ENCODE results near the gene CCDC194.
"Not testable (repeated sequence)": the region's sequence is repeated elsewhere in the genome, so short reads cannot be mapped to it uniquely, and the experiment has no call there.

The CCDC194 gene

DNA sequence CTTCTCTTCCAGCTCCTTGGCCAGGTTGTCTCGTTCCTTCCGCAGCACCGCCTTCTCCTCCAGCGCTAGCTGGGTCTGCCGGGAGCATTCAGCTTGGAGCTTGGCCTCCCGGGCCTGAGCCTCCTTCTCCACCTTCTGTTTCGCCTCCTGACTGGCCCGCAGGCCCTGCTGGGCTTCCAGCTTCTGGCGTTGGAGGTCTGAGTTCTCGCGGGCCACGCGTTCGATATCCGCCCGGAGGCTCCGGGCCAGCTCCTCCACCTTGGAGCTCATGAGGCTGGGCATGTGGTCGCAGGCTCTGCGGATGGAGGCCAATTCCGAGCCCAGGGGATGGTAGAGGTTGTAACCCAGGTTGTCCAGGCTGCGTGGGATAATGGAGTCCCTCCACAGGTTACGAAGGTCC is 28.6 kb downstream of the CCDC194 start:
- no peak for DNase-seq

DNA sequence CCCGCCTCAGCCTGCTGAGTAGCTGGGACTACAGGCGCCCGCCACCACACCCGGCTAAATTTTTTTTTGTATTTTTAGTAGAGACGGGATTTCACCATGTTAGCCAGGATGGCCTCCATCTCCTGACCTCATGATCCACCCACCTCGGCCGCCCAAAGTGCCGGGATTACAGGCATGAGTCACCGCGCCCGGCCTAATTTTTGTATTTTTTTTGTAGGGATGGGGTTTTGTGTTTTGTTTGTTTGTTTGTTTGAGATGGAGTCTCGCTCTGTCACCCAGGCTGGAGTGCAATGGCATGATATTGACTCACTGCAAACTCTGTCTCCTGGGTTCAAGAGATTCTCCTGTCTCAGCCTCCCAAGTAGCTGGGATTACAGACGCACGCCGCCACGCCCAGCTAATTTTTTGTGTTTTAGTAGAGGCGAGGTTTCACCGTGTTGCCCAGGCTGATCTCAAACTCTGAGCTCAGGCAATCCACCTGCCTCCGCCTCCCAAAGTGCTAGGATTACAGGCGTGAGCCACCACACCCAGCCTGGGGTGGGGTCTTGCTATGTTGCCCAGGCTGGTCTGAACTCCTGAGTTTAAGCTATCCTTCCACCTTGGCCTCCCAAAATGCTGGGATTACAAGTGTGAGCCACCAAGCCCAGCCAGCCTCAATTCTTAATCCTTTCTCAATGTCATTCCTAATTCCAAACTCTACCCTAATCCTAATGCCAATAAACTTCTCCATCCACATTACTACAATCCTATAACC is 30.0 kb downstream of the CCDC194 start:
- not testable (repeated sequence) for DNase-seq

DNA sequence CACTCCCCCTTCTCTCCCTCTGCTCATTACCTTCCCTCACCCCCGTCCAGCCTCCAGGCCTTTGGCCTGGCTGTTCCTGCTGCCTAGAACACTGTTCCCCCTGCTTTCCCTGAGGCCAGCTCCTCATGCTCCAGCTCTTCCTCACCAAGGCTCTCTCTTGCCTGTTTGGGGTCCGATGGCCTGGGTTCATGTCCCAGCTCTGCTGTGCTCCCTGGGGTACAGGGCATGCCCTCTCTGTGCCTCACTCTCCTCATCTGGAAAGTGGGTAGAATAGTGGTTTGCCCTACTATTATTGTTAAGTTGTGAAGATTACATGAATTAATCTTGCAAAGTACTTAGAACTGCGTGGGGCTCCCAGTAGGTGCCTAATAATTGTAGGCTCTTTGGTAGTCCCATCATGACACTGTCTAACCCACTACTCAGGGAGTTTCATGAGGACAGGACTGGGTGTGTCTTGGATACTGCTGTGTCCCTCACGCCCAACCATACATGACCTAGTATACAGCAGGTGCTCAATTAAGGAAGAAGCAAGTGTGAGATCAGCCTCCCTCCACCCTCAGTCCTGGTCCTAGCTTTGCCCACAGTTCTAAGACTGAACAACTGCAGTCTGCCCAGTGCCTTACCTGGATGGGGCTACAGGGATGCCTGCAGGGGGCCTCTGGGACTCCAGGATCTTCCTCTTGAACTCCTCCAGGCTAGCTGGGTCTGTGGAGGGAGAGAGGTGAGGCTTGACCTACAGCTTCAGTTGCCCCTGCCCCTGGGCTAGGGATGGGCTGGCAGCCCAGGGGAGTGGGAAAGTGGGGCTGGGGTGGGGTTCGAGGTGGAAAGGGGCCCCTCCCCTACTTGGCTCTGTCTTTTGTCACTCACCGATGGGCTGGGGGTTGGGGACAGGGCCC is 33.8 kb downstream of the CCDC194 start:
- DNase-seq, result no peak

DNA sequence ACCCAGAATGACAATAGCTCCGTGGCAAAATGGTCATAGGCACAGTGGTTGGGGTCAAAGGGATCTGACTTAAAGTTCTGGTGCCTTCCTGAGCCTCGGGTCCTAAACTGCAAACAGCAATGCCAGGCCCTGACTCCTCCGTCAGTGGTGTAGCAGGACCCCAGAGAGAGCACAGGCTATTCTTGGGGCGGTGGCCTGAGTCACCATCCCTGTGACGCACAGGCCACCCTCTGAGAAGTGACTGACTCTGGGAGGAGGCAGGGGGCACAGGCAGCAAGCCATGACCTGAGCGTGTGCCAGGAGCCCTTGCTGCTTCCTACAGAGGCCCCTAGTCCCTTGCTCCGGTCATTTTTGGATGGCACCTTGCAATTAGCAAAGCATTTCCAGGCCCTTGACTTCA is 35.6 kb downstream of the CCDC194 start:
- no peak for DNase-seq

DNA sequence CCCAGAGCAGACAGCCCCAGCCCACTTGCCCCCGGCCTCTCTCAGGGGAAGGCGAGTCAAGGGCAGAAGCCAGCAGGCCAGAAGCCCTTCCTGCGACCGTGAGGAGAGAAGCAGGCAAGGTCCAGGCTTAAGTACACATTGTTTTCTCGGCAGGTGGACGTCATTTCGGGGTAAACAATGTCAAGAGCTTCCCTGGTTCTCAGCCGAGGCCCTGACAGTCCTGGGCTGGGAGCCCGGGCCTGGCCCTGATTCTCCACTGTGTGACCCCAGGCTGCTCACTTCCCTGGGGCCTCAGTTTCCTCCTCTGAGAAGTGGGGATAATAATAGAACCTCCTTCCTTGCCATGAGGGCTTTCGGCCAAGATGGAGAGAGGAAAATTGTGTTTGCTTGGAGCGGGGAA is 36.3 kb downstream of the CCDC194 start:
- no peak for DNase-seq

- DNase-seq, result no peak
Observed at GRCh38 chr19:17357078-17357666, 36.8 kb downstream of the CCDC194 start.

DNA sequence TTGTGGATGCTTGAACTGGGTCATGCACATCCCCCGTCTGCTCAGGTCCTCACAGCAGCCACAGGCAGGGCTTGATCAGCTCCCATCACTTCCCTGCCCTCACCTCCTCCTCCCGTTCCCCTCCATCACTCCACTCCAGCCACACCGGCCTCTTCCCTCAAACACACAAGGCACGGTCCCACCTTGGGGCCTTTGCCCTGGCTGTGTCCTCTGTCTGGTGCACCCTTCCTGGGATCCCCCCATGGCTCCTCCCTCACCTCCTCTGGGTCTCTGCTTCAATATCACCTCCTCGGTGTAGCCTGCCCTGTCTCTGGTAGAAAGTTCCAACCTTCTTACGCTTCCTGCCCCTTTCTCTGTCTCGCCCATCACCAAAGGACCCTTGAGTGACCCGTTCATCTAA is 40.6 kb downstream of the CCDC194 start:
- no peak for DNase-seq

- no peak for DNase-seq
Observed at GRCh38 chr19:17352608-17353280, 41.3 kb downstream of the CCDC194 start.

GRCh38 chr19:17351815-17352435 is 42.1 kb downstream of the CCDC194 start:
- no peak for DNase-seq

- DNase-seq, result peak; percentile 23
Observed at GRCh38 chr19:17348700-17349099, 45.3 kb downstream of the CCDC194 start.

GRCh38 chr19:17347877-17348276 is 46.1 kb downstream of the CCDC194 start:
- no peak for DNase-seq

GRCh38 chr19:17347361-17347760 is 46.6 kb downstream of the CCDC194 start:
- no peak for DNase-seq

- DNase-seq, result peak; percentile 57
Observed at GRCh38 chr19:17346109-17346671, 47.8 kb downstream of the CCDC194 start.

DNA sequence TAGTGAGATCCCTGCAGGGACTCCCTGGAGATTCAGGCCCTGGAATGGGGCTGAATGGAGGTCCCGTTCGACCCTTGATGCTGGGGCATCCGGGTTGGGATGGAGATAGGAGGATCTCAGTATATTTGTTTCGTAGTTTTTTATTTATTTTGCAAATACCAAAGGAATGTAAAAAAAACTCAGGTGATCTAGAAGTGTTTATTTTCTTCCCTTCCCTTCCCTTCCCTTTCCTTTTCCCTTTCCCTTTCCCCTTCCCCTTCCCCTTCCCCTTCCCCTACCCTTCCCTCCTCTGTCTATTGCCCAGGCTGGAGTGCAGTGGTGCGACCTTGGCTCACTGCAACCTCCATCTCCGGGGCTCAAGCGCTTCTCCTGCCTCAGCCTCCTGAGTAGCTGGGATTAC is 52.2 kb downstream of the CCDC194 start:
- DNase-seq, result no peak

DNA sequence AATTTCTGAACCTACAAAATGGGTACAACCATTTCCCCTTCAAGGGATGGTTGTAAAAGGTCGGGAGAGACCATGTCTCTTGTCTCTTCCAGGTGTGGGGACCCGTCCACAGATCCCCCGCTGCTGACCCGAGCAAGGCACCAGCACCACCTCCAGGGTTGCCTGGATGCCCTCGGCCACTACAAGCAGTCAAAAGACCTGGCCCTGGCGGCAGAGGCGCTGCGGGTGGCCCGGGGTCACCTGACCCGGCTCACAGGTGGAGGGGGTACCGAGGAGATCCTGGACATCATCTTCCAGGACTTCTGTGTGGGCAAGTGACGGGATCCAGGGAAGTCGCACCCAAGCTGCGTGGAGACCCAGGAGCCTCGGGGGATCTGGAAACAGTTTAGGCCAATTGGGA is 52.6 kb downstream of the CCDC194 start:
- no peak for DNase-seq

GRCh38 chr19:17340871-17341357 is 53.1 kb downstream of the CCDC194 start:
- DNase-seq, result no peak

All from NCI-H345 (cell line).